Subcutaneous adipose tissue (tissue), 4 donors: ENCODE data around the gene TBX3. TPM values are rescaled to one million over a fixed set of nuclear protein-coding genes. Genes with fewer than 3 reads are reported as not detected.

ENCODE experiments used
- small RNA-seq: library from RNA; depleted of rRNA; stranded (forward); fragments of <200 nt; gene quantifications from one replicate; pipeline ENCODE3, GENCODE V24; 2016
- total RNA-seq, 4 donors: library from RNA; depleted of rRNA; stranded (reverse); fragments of >200 nt; gene quantifications; one replicate each; pipeline ENCODE4 v1.1.0, GENCODE V29; 2016
- TF ChIP-seq, protein P1 (sequence below): fragments of 450-650 bp; IDR thresholded peaks from one replicate; pipeline ENCODE4 v1.5.1; 2016; ENCODE audit warnings: low read depth, mild to moderate bottlenecking, control low read depth, antibody characterized with exemption, moderate library complexity

TBX3 gene
- total RNA-seq, 4 donors from 2014 or later, result 8.2 to 34.1 (median 23.2) TPM

DNA sequence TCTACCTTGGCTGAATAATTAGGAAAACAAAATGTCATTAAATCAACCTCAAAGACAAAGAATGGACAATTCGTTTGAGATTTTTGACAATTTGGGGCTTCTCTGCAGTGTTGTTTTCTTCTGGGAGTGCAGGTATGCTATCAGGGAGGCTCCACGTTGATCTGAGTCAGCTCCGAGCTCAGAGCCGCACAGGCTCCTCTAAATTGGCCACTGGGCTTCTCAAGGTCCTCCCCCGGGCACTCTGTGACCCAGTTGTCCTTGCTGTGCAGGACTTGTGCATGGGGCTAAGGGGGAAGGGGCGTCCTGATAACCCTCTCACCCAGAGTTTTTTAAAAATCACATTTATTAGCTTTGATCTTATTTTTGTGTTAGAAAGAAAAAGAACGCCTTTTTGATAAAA lies 52.7 kb downstream of the TBX3 start:
- TF ChIP-seq, protein P1, sequence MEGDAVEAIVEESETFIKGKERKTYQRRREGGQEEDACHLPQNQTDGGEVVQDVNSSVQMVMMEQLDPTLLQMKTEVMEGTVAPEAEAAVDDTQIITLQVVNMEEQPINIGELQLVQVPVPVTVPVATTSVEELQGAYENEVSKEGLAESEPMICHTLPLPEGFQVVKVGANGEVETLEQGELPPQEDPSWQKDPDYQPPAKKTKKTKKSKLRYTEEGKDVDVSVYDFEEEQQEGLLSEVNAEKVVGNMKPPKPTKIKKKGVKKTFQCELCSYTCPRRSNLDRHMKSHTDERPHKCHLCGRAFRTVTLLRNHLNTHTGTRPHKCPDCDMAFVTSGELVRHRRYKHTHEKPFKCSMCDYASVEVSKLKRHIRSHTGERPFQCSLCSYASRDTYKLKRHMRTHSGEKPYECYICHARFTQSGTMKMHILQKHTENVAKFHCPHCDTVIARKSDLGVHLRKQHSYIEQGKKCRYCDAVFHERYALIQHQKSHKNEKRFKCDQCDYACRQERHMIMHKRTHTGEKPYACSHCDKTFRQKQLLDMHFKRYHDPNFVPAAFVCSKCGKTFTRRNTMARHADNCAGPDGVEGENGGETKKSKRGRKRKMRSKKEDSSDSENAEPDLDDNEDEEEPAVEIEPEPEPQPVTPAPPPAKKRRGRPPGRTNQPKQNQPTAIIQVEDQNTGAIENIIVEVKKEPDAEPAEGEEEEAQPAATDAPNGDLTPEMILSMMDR, result no peak

DNA sequence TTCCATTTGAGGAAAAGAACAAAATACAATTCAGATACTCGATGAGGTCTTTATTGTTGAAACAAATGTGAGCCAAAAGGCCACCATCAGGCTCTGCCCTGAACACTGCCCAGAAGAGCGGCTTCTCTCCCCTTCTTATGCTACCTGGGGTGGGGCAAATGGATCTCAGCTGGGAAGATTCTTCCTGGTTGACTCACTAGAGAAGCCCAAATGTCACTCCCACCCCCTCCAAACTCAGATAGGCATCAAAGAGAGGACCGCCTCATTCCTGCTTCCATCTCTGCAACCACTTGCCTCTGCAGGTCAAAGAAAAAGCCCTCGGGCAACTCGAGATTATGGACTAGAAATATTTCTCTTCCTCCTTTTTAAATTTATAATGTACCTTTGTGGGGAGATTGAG lies 55.8 kb downstream of the TBX3 start:
- TF ChIP-seq, protein P1, result no peak

DNA sequence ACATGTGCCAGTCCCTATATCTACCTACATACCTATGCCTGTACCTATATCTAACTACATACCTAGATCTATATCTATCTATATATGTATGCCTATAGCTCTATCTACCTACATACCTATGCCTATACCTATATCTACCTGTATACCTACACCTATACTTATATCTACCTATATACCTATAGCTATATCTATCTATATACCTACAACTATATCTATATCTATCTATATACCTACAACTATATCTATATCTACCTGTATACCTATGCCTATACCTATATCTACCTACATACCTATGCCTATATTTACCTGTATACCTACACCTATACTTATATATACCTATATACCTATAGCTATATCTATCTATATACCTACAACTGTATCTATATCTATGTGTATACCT lies 56.6 kb downstream of the TBX3 start:
- TF ChIP-seq, protein P1, result no peak

DNA sequence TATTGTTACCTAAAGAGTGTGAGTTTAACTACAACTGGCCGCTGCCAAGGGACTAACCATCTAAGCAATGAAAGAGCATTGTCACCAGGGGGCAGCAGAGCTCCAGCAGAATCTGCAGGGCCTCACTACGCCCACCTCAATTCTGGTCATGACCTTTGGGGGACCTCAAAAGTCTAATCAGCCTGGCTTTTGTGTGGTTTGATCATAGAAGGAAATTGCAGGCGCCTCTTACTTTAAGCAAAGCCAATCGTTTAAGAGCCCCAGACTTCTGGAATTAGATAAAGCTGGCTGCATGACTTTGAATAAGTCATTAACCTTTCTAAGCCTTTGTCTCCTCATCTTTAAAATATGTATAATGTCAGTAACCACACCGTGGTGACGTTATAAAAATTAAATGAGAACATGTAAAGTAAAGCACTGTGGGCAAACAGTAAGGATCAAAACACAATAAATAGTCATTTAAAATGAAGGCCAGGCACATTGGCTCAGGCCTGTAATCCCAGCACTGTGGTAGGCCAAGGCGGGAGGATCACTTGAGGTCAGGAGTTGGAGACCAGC lies 58.6 kb downstream of the TBX3 start:
- TF ChIP-seq, protein P1, result no peak

DNA sequence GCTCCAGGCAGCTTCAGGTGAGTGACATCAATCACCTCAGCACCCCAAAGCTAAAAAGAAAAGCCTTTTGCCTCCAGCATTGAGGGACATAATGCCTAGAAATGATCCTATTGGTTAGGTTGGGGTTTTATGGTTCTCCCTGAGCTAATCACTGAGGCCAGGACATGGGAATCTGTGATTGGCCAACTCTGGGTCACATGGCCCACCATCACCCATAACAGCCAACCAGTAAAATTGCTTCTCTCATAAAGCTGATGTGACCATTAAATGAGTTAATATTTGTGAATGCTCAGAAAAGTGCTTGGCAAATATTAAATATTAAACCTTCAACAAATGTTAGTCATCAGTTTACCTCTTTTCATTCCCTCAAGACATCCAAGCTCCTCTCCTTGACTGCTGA lies 60.2 kb downstream of the TBX3 start:
- TF ChIP-seq, protein P1, result no peak

Small RNA genes within 50 kb of the gene (small RNA-seq; reads per million reads assigned to genes)
- 0.49 reads per million for gene RF00019
